Nephron progenitor cell (in vitro differentiated cells): ENCODE measurements around the gene DYRK2.
A peak's percentile ranks its signal among the peaks of the same experiment; 100 is the strongest.

Experiments
- DNase-seq: peaks from one replicate; pipeline ENCODE4 v3.0.0; 2021
- H3K27ac Mint-ChIP-seq: 2 replicates; pipeline ENCODE4 v1.8.0; 2021; ENCODE audit warnings: mild to moderate bottlenecking, moderate library complexity, mixed read lengths
- H3K27me3 Mint-ChIP-seq: 2 replicates; pipeline ENCODE4 v1.8.0; 2021; ENCODE audit warnings: mild to moderate bottlenecking, low read depth, mixed read lengths; ENCODE audit not compliant: poor library complexity
- H3K36me3 Mint-ChIP-seq: 2 replicates; pipeline ENCODE4 v1.8.0; 2021; ENCODE audit warnings: low read depth, mixed read lengths
- H3K4me1 Mint-ChIP-seq: 2 replicates; pipeline ENCODE4 v1.8.0; 2021; ENCODE audit warnings: mixed read lengths
- H3K4me3 Mint-ChIP-seq: 2 replicates; pipeline ENCODE4 v1.8.0; 2021; ENCODE audit warnings: mild to moderate bottlenecking, moderate library complexity, mixed read lengths
- H3K9me3 Mint-ChIP-seq: 2 replicates; pipeline ENCODE4 v1.8.0; 2021; ENCODE audit warnings: mild to moderate bottlenecking, moderate library complexity, mixed read lengths
- CTCF ChIP-seq: fragments of 200-600 bp; sonication (generic); IDR thresholded peaks from 2 replicates; pipeline ENCODE4 v1.5.0; 2021; ENCODE audit warnings: antibody characterized with exemption

DYRK2 gene

GRCh38 chr12:67661311-67662021 is 12.9 kb downstream of the DYRK2 start:
- Mint-ChIP-seq H3K27ac (no peak overlapping the region), H3K4me3 (no peak overlapping the region), H3K27me3 (no peaks in the 10 kb centered on the region), H3K4me1 (peaks cover 45% of the 10 kb centered on the region), H3K36me3 (peaks cover 64% of the 10 kb centered on the region), H3K9me3 (no peaks in the 10 kb centered on the region)
- DNase-seq = no peak
- no peak for TF ChIP-seq CTCF

GRCh38 chr12:67662910-67663538 is 14.5 kb downstream of the DYRK2 start:
- H3K4me1 Mint-ChIP-seq = peaks cover 41% of the 10 kb centered on the region
- no peak overlapping the region for H3K4me3 Mint-ChIP-seq

GRCh38 chr12:67664171-67664570 is 15.6 kb downstream of the DYRK2 start:
- H3K9me3 Mint-ChIP-seq = no peaks in the 10 kb centered on the region
- no peak for TF ChIP-seq CTCF
- H3K4me1 Mint-ChIP-seq = peaks cover 34% of the 10 kb centered on the region
- no peak overlapping the region for H3K4me3 Mint-ChIP-seq
- H3K36me3 Mint-ChIP-seq = peaks cover 51% of the 10 kb centered on the region
- no peak for DNase-seq
- no peak overlapping the region for H3K27ac Mint-ChIP-seq
- H3K27me3 Mint-ChIP-seq = no peaks in the 10 kb centered on the region

More at GRCh38 chr12:67662910-67663538, 14.5 kb downstream of the DYRK2 start:
- DNase-seq = no peak
- H3K27ac Mint-ChIP-seq = no peak overlapping the region
- peaks cover 60% of the 10 kb centered on the region for H3K36me3 Mint-ChIP-seq
- no peaks in the 10 kb centered on the region for H3K9me3 Mint-ChIP-seq
- TF ChIP-seq CTCF = no peak
- no peaks in the 10 kb centered on the region for H3K27me3 Mint-ChIP-seq

- no peaks in the 10 kb centered on the region for H3K9me3 Mint-ChIP-seq
- no peak for DNase-seq
- no peak overlapping the region for H3K4me3 Mint-ChIP-seq
- no peak for TF ChIP-seq CTCF
- H3K27me3 Mint-ChIP-seq = peaks cover 5% of the 10 kb centered on the region
- peaks cover 51% of the 10 kb centered on the region for H3K36me3 Mint-ChIP-seq
- H3K27ac Mint-ChIP-seq = peak overlapping the region; percentile 18
- H3K4me1 Mint-ChIP-seq = peaks cover 27% of the 10 kb centered on the region
Observed at GRCh38 chr12:67665679-67666078, 17.1 kb downstream of the DYRK2 start.

- Mint-ChIP-seq H3K36me3 (peaks cover 43% of the 10 kb centered on the region), H3K27me3 (peaks cover 5% of the 10 kb centered on the region), H3K4me1 (peaks cover 19% of the 10 kb centered on the region), H3K4me3 (no peak overlapping the region), H3K27ac (no peak overlapping the region), H3K9me3 (no peaks in the 10 kb centered on the region)
- DNase-seq = no peak
- TF ChIP-seq CTCF = no peak
Observed at GRCh38 chr12:67666605-67667004, 18.1 kb downstream of the DYRK2 start.
